IPS-NIHi11 (cell line): ENCODE results near the gene ATP7B.

ENCODE experiments used
- DNase-seq: peaks from one replicate; pipeline ENCODE4 v3.0.0; 2012; ENCODE audit warnings: mixed read lengths, low spot score

The ATP7B gene

GRCh38 chr13:51978796-51979556 is 32.3 kb downstream of the ATP7B start:
- no peak for DNase-seq

GRCh38 chr13:51977625-51978024 is 33.6 kb downstream of the ATP7B start:
- DNase-seq, result no peak

GRCh38 chr13:51976890-51977289 is 34.4 kb downstream of the ATP7B start:
- DNase-seq, result no peak

- DNase-seq, result no peak
Observed at GRCh38 chr13:51976423-51976822, 34.8 kb downstream of the ATP7B start.

- DNase-seq, result no peak
Observed at GRCh38 chr13:51974482-51974881, 36.8 kb downstream of the ATP7B start.

GRCh38 chr13:51971520-51972426 is 39.5 kb downstream of the ATP7B start:
- no peak for DNase-seq

- no peak for DNase-seq
Observed at GRCh38 chr13:51970349-51970748, 40.9 kb downstream of the ATP7B start.

- no peak for DNase-seq
Observed at GRCh38 chr13:51967482-51968446, 43.5 kb downstream of the ATP7B start.

- no peak for DNase-seq
Observed at GRCh38 chr13:51966186-51966585, 45.1 kb downstream of the ATP7B start.

GRCh38 chr13:51961493-51962403 is 49.5 kb downstream of the ATP7B start:
- no peak for DNase-seq

- no peak for DNase-seq
Observed at GRCh38 chr13:51960766-51961165, 50.5 kb downstream of the ATP7B start.

- no peak for DNase-seq
Observed at GRCh38 chr13:51959773-51960172, 51.5 kb downstream of the ATP7B start.

GRCh38 chr13:51958217-51958547 is 53.1 kb downstream of the ATP7B start:
- DNase-seq, result no peak

- no peak for DNase-seq
Observed at GRCh38 chr13:51957377-51958216, 53.7 kb downstream of the ATP7B start.

- no peak for DNase-seq
Observed at GRCh38 chr13:51956717-51957116, 54.5 kb downstream of the ATP7B start.

- DNase-seq, result no peak
Observed at GRCh38 chr13:51955816-51956603, 55.2 kb downstream of the ATP7B start.

- no peak for DNase-seq
Observed at GRCh38 chr13:51955281-51955771, 55.9 kb downstream of the ATP7B start.

- no peak for DNase-seq
Observed at GRCh38 chr13:51953347-51954195, 57.7 kb downstream of the ATP7B start.
